ENCODE results near the gene TACO1. TPM values are rescaled to one million over a fixed set of nuclear protein-coding genes. Genes with fewer than 3 reads are reported as not detected.

TACO1 gene
- total and polyA plus RNA-seq, 2 of the 8 experiments (the other 6 are each of a cell fraction or from before 2014, with no cell fraction given) = 19.1 to 23.6 TPM

GRCh38 chr17:63598281-63598680 lies 2.4 kb upstream of the TACO1 start:
- Histone ChIP-seq H3K9me3 (ENCODE audit: insufficient read depth in 2 of 2, low read depth in 1 of 2, low read length in 1 of 2) (no peaks in the 10 kb centered on the region), H2BK20ac (ENCODE audit: low read length) (no peak overlapping the region), H2AK5ac (ENCODE audit: low read depth, low read length) (no peak overlapping the region), H2BK5ac (ENCODE audit: low read depth, low read length) (no peak overlapping the region), H3K79me2 (ENCODE audit: control insufficient read depth in 1 of 2, insufficient read depth in 2 of 2, low read length in 2 of 2) (no peaks in the 10 kb centered on the region), H3K14ac (ENCODE audit: insufficient read length) (no peak overlapping the region), H3K18ac (ENCODE audit: extremely low read depth, low read length) (no peak overlapping the region), H3K56ac (replicated peaks; ENCODE audit: insufficient read length, low read depth, low read length) (no peak overlapping the region), H4K91ac (replicated peaks; ENCODE audit: insufficient read length, low read length) (no peak overlapping the region), H3K9ac (replicated peaks in 1 of 4; ENCODE audit: extremely low read depth in 1 of 4, low read depth in 3 of 4, low read length in 3 of 4) (no peak overlapping the region), H3K4me1 (replicated peaks in 1 of 4; ENCODE audit: control insufficient read depth in 3 of 4, insufficient read depth in 4 of 4, low read length in 3 of 4) (peaks cover 0 to 3% (median 3%) of the 10 kb centered on the region in 4 experiments; a peak in 4 of 7 replicates), H3K27me3 (replicated peaks in 1 of 4; ENCODE audit: control insufficient read depth in 3 of 4, extremely low read depth in 1 of 4, insufficient read depth in 3 of 4, low read length in 3 of 4) (no peaks in the 10 kb centered on the region), H4K8ac (ENCODE audit: extremely low read depth, insufficient read depth, low read length) (no peak overlapping the region), H2BK12ac (ENCODE audit: low read depth, low read length) (no peak overlapping the region), H3K23ac (ENCODE audit: insufficient read length) (no peak overlapping the region), H3K4me2 (ENCODE audit: insufficient read depth in 1 of 2, low read depth in 2 of 2, low read length in 2 of 2) (no peak overlapping the region), H3K4ac (replicated peaks; ENCODE audit: insufficient read length, low read depth, low read length) (no peak overlapping the region), H3K36me3 (ENCODE audit: control insufficient read depth in 2 of 4, insufficient read depth in 4 of 4, low read length in 3 of 4) (no peaks in the 10 kb centered on the region; a peak in 1 of 8 replicates), H2BK15ac (ENCODE audit: low read length) (no peak overlapping the region), H3K4me3 (ENCODE audit: extremely low read depth in 1 of 4, insufficient read depth in 2 of 4, low read depth in 3 of 4, low read length in 4 of 4) (no peak overlapping the region), H3K27ac (ENCODE audit: low read depth, low read length) (no peak overlapping the region), H2BK120ac (replicated peaks; ENCODE audit: low read depth, low read length) (no peak overlapping the region), H3K23me2 (ENCODE audit: low read depth, low read length) (peaks cover 5% of the 10 kb centered on the region), H4K5ac (ENCODE audit: insufficient read length, low read depth, low read length) (no peak overlapping the region), H2AFZ (ENCODE audit: low read length) (no peak overlapping the region), H3K79me1 (ENCODE audit: low read depth, low read length) (no peaks in the 10 kb centered on the region; the same call in 1 of the 2 replicates), H4K20me1 (replicated peaks in 1 of 2; ENCODE audit: control insufficient read depth in 1 of 2, insufficient read depth in 2 of 2, low read length in 2 of 2) (no peaks in the 10 kb centered on the region)
- POLR2A ChIA-PET (ENCODE audit: partially characterized antibody) = interaction anchor here (1.6 to 2.2 kb wide), 2 partner anchors 10 to 24 kb away, joined by 5 read pairs; partner anchors contain the start of gene MAP3K3
- no peak for FAIRE-seq
- 93% methylated on average over 2 of the region's 2 CpGs; no CpG with 5 or more reads in 1 of the 2 experiments for WGBS, 2 experiments (ENCODE audit: extremely low coverage in 1 of 2, insufficient coverage in 1 of 2, insufficient read length in 1 of 2, insufficient replicate concordance in 2 of 2, low coverage in 1 of 2, low lambda C conversion rate in 2 of 2, missing lambda C conversion rate in 1 of 2)
- TF ChIP-seq CBX5 (IDR thresholded peaks at IDR 0.05; ENCODE audit: low read depth, low read length) = no peak
- TF ChIP-seq EZH2 (IDR thresholded peaks at IDR 0.05; ENCODE audit: low read depth, low read length, severe bottlenecking) = no peak
- no peak for TF ChIP-seq SIX5 (IDR thresholded peaks at IDR 0.05; ENCODE audit: low read depth, low read length)
- TF ChIP-seq SP2 (IDR thresholded peaks at IDR 0.05; ENCODE audit: low read length) = no peak
- DNase-seq (ENCODE audit: low read depth in 1 of 2, low spot score in 2 of 2) = no peak
- CTCF ChIA-PET (ENCODE audit: partially characterized antibody) = interaction anchor here (0.7 to 1.7 kb wide), 3 partner anchors 14 to 144 kb away, joined by 3 to 7 read pairs (median 3); no protein-coding TSS in a partner anchor
